COLO668 (cell line): ENCODE results near the gene KCNQ2.
A peak's percentile ranks its signal among the peaks of the same experiment; 100 is the strongest.

Source experiments
- DNase-seq: peaks from one replicate; lab custom pipeline; 2025; ENCODE audit not compliant: unreplicated experiment; lab: John Stamatoyannopoulos, UW

Gene KCNQ2

GRCh38 chr20:63491078-63491477 is 18.6 kb upstream of the KCNQ2 start:
- no peak for DNase-seq

DNA sequence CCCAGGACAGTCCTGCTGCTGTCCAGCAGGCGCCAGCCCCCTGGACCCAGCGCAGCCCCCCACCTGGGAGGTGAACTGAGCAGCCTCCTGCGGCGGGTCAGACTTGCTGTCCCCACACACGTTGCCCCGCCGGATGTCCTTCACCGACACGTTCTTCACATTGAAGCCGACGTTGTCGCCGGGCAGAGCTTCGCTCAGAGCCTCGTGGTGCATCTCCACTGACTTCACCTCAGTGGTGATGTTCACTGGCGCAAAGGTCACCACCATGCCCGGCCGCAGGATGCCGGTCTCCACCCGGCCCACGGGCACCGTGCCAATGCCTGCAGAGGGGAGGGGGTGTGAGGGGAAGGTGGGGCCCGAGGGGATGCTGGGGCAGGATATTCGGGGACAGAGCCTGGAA is 18.0 kb upstream of the KCNQ2 start:
- DNase-seq, result no peak

- no peak for DNase-seq
Measured at GRCh38 chr20:63488315-63489251, 16.1 kb upstream of the KCNQ2 start.

DNA sequence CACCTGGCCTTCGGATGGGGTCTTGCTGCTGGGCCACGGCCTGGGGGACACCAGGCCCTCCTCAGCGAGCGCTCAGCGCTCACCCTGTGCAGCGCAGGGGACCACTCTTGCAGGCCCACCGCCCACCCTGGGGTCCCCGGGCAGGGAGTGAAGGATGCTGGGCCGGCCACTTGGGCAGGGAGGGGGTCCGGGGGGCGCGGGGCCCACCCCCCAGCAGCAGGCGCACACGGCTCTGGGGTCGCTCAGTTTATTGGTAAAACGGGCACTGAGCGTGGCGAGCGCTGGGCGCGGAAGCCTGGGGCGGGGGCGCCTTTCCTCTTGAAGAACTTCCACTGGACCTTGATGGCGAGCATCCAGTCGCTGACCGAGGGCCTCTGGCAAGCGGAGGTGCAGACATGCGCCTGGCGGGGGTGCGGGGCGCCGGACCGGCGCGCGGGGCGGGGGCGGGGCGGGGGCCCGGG is 15.4 kb upstream of the KCNQ2 start:
- no peak for DNase-seq

- DNase-seq, result no peak
Measured at GRCh38 chr20:63487116-63487764, 14.8 kb upstream of the KCNQ2 start.

DNA sequence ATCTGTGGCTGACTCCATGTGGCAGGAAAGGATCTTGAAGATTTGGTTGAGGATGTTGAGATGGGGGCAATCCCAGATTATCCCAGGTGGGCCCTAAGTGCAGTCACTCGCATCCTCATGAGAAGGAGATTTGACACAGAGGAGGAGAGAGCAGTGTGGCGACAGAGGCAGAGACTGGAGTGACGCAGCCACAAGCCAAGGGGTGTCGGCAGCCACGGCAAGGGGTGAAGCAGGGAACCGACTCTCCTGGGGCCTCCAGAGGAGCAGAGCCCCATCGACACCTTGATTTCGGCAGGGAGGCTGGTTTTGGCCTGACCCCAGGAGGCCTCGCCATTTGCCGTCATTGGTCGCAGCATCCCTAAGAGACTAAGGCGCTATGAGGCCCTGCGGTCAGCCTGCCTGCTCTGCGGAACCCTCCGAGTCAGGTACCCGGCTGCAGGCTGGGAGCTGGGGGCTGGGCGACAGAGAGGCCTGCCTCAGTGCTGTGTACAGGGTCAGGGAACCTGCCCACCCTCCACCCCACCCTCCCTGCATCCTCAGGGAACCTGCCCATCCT is 13.9 kb upstream of the KCNQ2 start:
- no peak for DNase-seq

DNA sequence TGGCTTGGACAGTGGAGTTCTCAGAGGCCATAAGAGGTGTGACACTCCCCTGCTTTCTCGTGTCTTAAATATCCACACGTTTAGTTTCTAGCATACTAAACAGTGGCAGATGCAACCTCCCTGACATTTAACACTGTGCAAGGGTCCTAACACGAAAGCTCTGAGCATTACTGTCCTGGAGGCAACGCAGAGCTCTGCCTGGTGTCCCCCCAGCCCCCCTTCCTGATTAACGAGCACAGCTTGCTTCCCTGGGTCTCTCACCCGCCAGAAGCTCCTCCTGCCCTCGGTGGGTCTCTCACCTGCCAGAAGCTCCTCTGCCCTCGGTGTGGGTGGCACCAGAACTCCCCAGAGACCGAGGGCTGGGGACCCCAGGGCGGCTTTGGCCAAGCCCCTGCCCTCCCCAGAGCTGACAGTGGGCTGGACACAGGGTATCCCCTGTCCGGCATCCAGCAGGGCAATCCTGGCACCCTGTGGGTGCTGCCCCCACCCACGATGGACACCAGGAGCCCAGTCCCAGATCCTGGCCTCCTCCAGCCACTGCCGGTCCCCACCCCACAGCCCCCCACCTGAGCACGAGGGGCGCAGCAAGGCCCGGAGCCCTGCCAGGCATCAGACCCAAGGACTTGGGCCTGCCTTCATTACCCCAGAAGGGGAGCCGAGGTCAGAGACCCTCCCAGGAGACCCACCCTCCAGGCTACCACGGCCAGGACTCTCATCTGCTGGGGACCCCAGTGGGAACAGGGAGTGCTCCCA is 12.4 kb upstream of the KCNQ2 start:
- DNase-seq, result no peak

- no peak for DNase-seq
Measured at GRCh38 chr20:63484236-63484635, 11.8 kb upstream of the KCNQ2 start.

DNA sequence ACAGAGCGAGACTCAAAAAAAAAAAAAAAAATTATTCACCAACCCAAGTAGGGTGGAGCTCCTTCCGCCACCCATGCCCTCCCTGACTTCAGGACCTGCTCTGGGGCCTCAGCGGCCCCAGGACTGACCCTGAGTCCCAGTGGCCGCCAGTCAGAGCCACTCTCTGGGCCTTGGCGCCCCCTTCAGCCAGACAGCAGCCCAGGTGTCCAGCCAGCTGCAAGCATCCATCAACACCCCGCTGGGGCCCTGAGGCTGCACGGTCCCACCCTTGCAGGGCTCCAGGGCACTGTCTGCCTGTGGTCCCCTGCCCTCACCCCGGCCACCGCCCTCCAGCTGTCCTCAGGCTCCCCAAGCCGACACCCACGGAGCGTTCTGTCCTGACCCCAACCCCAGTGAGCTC is 11.4 kb upstream of the KCNQ2 start:
- peak; percentile 38 for DNase-seq

- DNase-seq, result peak; percentile 13
Measured at GRCh38 chr20:63482021-63482587, 9.6 kb upstream of the KCNQ2 start.

GRCh38 chr20:63481503-63481902 is 9.0 kb upstream of the KCNQ2 start:
- DNase-seq, result no peak

DNA sequence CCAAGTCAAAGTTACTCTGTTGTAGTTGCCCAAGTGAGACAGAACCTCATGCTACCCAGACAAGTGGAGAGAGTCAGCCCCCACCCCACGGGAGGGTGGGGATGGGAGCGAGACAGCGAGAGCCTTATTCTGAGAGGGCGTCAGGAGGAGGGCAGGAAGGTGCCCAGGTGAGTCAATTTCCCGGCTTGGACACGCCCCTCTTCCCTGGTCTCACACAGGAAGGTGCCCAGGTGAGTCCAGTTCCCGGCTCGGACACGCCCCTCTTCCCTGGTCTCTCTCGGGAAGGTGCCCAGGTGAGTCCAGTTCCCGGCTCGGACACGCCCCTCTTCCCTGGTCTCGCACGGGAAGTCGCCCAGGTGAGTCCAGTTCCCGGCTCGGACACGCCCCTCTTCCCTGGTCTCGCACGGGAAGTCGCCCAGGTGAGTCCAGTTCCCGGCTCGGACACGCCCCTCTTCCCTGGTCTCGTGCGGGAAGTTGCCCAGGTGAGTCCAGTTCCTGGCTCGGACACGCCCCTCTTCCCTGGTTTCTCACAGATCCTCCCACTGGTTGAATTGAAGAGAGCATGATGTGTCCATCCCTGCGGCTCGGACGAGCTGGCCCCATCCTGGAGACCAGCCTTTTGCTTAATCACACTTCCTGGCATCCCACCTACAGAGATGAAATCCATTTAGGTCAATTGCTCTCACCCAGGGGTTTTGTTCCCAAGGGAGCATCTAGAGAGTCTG is 7.4 kb upstream of the KCNQ2 start:
- DNase-seq, result peak; percentile 26

DNA sequence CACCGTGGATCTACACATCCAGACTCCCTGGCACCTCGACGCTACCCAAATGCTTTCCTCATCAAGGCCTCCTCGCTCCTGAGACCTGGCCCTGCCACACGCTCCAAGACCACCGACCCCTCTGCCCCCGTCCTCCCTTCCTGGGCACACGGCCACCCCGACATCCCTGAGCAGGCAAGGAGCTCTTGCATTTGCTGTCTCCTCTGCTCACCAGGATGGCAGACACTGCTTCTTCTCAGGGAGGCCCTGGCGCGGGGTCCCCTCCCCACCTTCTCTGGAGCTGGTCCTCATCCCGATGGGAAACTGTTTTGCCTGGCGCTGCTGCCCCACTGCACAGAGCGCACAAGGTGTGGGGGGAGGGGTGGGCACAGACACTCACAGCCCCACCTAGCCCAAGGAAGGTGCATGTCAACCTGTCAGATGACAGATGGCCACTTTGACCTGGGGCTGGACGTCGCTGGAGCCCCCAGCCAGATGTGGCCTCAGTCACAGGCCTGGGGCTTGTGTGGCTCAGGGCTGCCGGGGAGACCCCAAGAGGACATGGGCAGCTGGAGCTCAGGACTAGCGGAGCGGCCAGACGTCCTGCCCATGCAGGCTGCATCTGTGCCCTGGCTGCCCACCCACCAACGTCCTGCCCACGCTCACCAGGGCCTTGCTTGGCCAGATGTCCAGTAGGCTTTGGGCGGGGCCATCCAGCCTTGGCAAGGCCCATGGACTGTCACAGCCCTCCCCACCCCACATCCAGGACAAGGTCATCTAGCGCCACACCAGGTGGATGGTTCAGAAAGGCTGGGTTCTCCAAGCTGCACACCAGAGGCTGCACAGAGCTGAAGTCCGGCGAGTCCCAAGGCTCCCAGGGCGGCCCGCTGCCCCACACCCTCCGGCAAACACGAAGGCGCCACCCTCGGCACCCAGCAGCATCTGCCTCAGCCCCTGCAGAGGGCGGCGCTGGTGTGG is 6.2 kb upstream of the KCNQ2 start:
- DNase-seq, result no peak

- no peak for DNase-seq
Measured at GRCh38 chr20:63477944-63478343, 5.5 kb upstream of the KCNQ2 start.

GRCh38 chr20:63477061-63477616 is 4.7 kb upstream of the KCNQ2 start:
- no peak for DNase-seq

DNA sequence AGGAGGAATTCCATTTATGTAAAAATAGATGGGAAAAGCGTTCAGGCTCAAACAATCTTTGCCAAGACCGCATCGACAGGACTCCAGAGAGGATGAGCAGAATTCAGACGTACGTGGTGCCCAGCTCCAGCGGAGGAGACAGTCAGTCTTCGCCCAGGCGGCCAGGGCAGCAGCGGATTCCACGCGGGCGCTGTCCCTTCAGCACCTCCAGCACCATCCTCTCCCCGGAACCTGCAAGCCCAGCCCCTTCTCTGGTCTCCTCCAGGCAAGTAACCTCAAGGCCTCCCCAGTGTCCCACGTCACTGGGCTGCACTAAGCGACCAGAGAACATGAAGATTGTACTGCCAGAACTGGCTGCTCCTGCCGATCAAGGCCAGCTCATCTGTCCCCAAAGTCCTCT is 2.8 kb upstream of the KCNQ2 start:
- no peak for DNase-seq

- DNase-seq, result no peak
Measured at GRCh38 chr20:63473555-63474449, 1.3 kb upstream of the KCNQ2 start.

DNA sequence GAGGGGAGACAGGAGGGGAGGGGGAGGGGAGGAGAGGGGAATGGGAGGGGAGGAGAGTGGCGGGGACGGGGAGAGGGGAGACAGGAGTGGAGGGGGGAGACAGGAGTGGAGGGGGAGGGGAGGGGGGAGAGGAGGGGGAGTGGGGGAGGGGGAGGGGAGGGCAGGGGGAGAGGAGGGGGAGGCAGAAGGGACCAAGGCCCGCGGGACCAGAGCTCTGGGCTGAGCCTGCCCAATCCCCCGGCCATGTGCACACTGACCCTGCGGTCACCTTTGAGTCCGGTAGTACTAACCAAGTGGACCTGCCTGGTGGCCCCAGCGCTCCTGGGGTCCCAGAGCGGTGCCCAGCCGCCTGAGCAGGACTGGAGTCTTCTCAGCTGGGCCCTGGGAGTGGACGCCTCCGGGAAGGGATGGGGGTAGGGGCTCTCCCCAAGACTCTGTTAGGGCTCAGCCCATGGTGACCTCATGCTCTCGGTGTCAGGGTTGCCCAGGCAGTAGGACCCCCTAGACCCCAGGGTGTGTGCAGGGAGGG is 471 bp upstream of the KCNQ2 start:
- DNase-seq, result no peak
